K562 (cell line): ENCODE results near the gene CHD5. TPM values are rescaled to one million over a fixed set of nuclear protein-coding genes. Genes with fewer than 3 reads are reported as not detected.

Experiments
- ATAC-seq: fragments of 200-7000 bp; cut with Tn5 transposase; 3 replicates; pipeline ENCODE4 v1.9.1; 2020; ENCODE audit warnings: moderate library complexity
- BruUV-seq: library from RNA; stranded (reverse); fragments of 400-500 nt; replicated peaks from 2 replicates; lab custom pipeline; 2021; lab: Mats Ljungman, UMichigan
- CTCF ChIA-PET: fragments of 300-600 bp; formaldehyde crosslinking; extraction: SDS; loops from one replicate; lab custom pipeline; 2021; ENCODE audit warnings: low intra/inter-chr PET ratio; lab: Yijun Ruan, JAX
- POLR2A ChIA-PET: fragments of 300-600, 350-650 bp; sonication (Branson Sonifier 250); formaldehyde crosslinking; extraction: SDS; loops from one replicate; lab custom pipeline; 2021; ENCODE audit warnings: antibody characterized with exemption, inconsistent platforms; lab: Yijun Ruan, JAX
- DNase-seq, 4 experiments: peaks; one replicate each; pipeline versions ENCODE4 v3.0.0 to v3.0.0-alpha.2; 2011 to 2018; ENCODE audit warnings: low spot score in 3 of 4, mixed read lengths in 3 of 4; ENCODE audit errors: extremely low read depth in 1 of 4
- FAIRE-seq: peaks from 2 replicates; lab custom pipeline; 2011; peaks lifted over from hg19 to GRCh38; lab: Jason Lieb, UNC
- H2AFZ ChIP-seq: 2 replicates; pipeline ENCODE4 v1.6.0; 2011; ENCODE audit warnings: low read depth, low read length, control low read depth, inconsistent platforms
- H3K27ac ChIP-seq: fragments of 200-600 bp; 3 replicates; pipeline ENCODE4 v1.8.0; 2011; ENCODE audit warnings: low read depth, mild to moderate bottlenecking, control low read depth, inconsistent platforms, low read length, moderate library complexity, mixed read lengths; ENCODE audit errors: extremely low read depth
- H3K27me3 ChIP-seq, 2 experiments: fragments of 300-600 bp in 1 of 2; 2 replicates in 1 of 2; 3 replicates in 1 of 2; pipeline versions ENCODE4 v1.6.0 to v1.8.0; 2011; ENCODE audit warnings: inconsistent platforms in 2 of 2, low read length in 2 of 2, mild to moderate bottlenecking in 1 of 2, mixed read lengths in 1 of 2, moderate library complexity in 1 of 2; ENCODE audit not compliant: control insufficient read depth in 2 of 2, insufficient read depth in 2 of 2
- H3K36me3 ChIP-seq: fragments of 300-600 bp; 3 replicates; pipeline ENCODE4 v1.8.0; 2011; ENCODE audit warnings: mild to moderate bottlenecking, low read length, inconsistent platforms; ENCODE audit not compliant: control insufficient read depth, insufficient read depth
- H3K4me1 ChIP-seq, 2 experiments: fragments of 200-600 bp in 1 of 2; replicated peaks in 1 of 2; 2 replicates in 1 of 2; 3 replicates in 1 of 2; pipeline versions ENCODE4 v1.5.1 to v1.8.0; 2011; ENCODE audit warnings: inconsistent platforms in 2 of 2, low read length in 2 of 2, mild to moderate bottlenecking in 1 of 2, mixed read lengths in 1 of 2, moderate library complexity in 1 of 2; ENCODE audit not compliant: control insufficient read depth in 2 of 2, insufficient read depth in 2 of 2
- H3K4me2 ChIP-seq: 2 replicates; pipeline ENCODE4 v1.6.1; 2011; ENCODE audit warnings: low read length, control low read depth, inconsistent platforms, mixed read lengths; ENCODE audit not compliant: insufficient read depth
- H3K4me3 ChIP-seq: fragments of 200-600 bp; sonication (generic), shearing (Covaris generic); 2 replicates; pipeline ENCODE4 v1.5.1; 2016; ENCODE audit warnings: control low read depth, inconsistent platforms
- H3K79me2 ChIP-seq: fragments of 200-600 bp; 3 replicates; pipeline ENCODE4 v1.8.0; 2011; ENCODE audit warnings: low read length, inconsistent platforms; ENCODE audit not compliant: control insufficient read depth, insufficient read depth
- H3K9ac ChIP-seq, 2 experiments: 2 replicates each; pipeline versions ENCODE4 v1.6.0 to v1.6.1; 2011; ENCODE audit warnings: low read depth in 2 of 2, low read length in 2 of 2, control low read depth in 1 of 2, inconsistent platforms in 1 of 2, mild to moderate bottlenecking in 1 of 2, mixed read lengths in 1 of 2; ENCODE audit not compliant: insufficient read depth in 1 of 2
- H3K9me1 ChIP-seq: one replicate; pipeline ENCODE4 v1.6.0; 2011; ENCODE audit warnings: inconsistent platforms, mild to moderate bottlenecking, low read length, moderate library complexity; ENCODE audit not compliant: control insufficient read depth, insufficient read depth
- H3K9me3 ChIP-seq: replicated peaks from 2 replicates; pipeline ENCODE4 v1.5.1; 2011; ENCODE audit warnings: low read depth, low read length, inconsistent platforms; ENCODE audit not compliant: control insufficient read depth, insufficient read depth
- H4K20me1 ChIP-seq: replicated peaks from 2 replicates; pipeline ENCODE4 v1.6.1; 2011; ENCODE audit warnings: low read length, inconsistent platforms, mixed read lengths; ENCODE audit not compliant: control insufficient read depth, insufficient read depth
- ADNP ChIP-seq: fragments of 200-800 bp; sonication (Bioruptor generic); IDR thresholded peaks from 2 replicates; pipeline ENCODE4 v1.6.1; 2016; ENCODE audit warnings: missing genetic modification characterization, missing compliant biosample characterization
- BCOR ChIP-seq: fragments of 450-650 bp; IDR thresholded peaks from 2 replicates; pipeline ENCODE4 v1.6.1; 2016
- CHD4 ChIP-seq: fragments of 200-600 bp; sonication (generic); IDR thresholded peaks from 3 replicates; pipeline ENCODE4 v1.6.1; 2012; ENCODE audit warnings: low read depth, mild to moderate bottlenecking, mixed read lengths, low read length, inconsistent platforms; ENCODE audit not compliant: insufficient read depth, insufficient replicate concordance, poor library complexity, severe bottlenecking
- KDM1A ChIP-seq, 2 experiments: fragments of 450-650 bp; IDR thresholded peaks; 2 replicates each; pipeline ENCODE4 v1.6.1; 2016; ENCODE audit warnings: mild to moderate bottlenecking in 2 of 2
- MYBL2 ChIP-seq, 2 experiments: fragments of 450-650 bp in 1 of 2; sonication (generic) in 1 of 2; formaldehyde crosslinking in 1 of 2; IDR thresholded peaks; 2 replicates each; pipeline versions ENCODE4 v1.6.1 to v1.8.1; 2017 to 2022; ENCODE audit warnings: borderline replicate concordance in 1 of 2, inconsistent platforms in 1 of 2, low read depth in 1 of 2, mild to moderate bottlenecking in 1 of 2, missing genetic modification reagents in 1 of 2, moderate library complexity in 1 of 2
- POLR3G ChIP-seq: IDR thresholded peaks from 2 replicates; pipeline ENCODE4 v1.6.1; 2011; ENCODE audit not compliant: insufficient read length, insufficient replicate concordance; ENCODE audit errors: extremely low read depth
- RBM25 ChIP-seq: fragments of 200-400 bp; formaldehyde crosslinking; IDR thresholded peaks from 2 replicates; pipeline ENCODE4 v1.6.1; 2018; ENCODE audit warnings: low read length, low read depth, moderate library complexity; ENCODE audit not compliant: severe bottlenecking
- SMARCA5 ChIP-seq: fragments of 450-650 bp; IDR thresholded peaks from 2 replicates; pipeline ENCODE4 v1.6.1; 2016
- TBP ChIP-seq: optimal IDR thresholded peaks from 2 replicates; pipeline ENCODE3; 2011; ENCODE audit warnings: low read depth, low read length, improper control_type of control experiment
- ZBTB17 ChIP-seq: fragments of 450-650 bp; formaldehyde crosslinking; IDR thresholded peaks from 2 replicates; pipeline ENCODE4 v1.4.0; 2020; ENCODE audit warnings: mild to moderate bottlenecking
- ZNF311 ChIP-seq: fragments of 250-450 bp; sonication (Bioruptor Pico); IDR thresholded peaks from 2 replicates; pipeline ENCODE4 v1.4.0; 2020; ENCODE audit warnings: mild to moderate bottlenecking, moderate library complexity
- WGBS: fragments of 100-300 bp; shearing (Covaris generic); methylation state at CpG from one replicate; pipeline ENCODE4 v1.1.6; 2016; ENCODE audit warnings: low coverage, mixed read lengths; ENCODE audit not compliant: insufficient coverage; ENCODE audit errors: missing lambda C conversion rate; 5-methylcytosine and 5-hydroxymethylcytosine counted together
- in situ Hi-C: fragments of 300-500 bp; cut with MboI; formaldehyde crosslinking; loops from 4 replicates; pipeline ENCODE4 v1.15.0; 2018; ENCODE audit warnings: inconsistent platforms, mixed read lengths
- intact Hi-C: fragments of 100-400 bp; cut with micrococcal nuclease; formaldehyde crosslinking; loops from 2 replicates; pipeline ENCODE4 v1.14.2; 2022
- polyA plus RNA-seq, 8 experiments: library from polyadenylated mRNA; depleted of rRNA in 4 of 8; stranded (reverse) in 5 of 8; unstranded in 3 of 8; fragments of >200 nt; fragmentation: Nextera tagmentation in 2 of 8; fragmentation: Illumina TruSeq in 1 of 8; extraction: Ambion mirVana in 2 of 8; extraction: Trizol in 1 of 8; gene quantifications; 2 replicates each; pipeline versions ENCODE4 v1.2.1 to v1.2.3, GENCODE V29; 2011 to 2014; ENCODE audit warnings: inconsistent platforms in 1 of 8, missing spikeins in 1 of 8
- total RNA-seq, 7 experiments: library from RNA; depleted of rRNA in 6 of 7; stranded (reverse); fragments of >200 nt in 6 of 7; fragmentation: Illumina TruSeq in 2 of 7; extraction: Trizol in 2 of 7; gene quantifications; 2 replicates each; pipeline versions ENCODE4 v1.2.1 to v1.2.3, GENCODE V29; 2011 to 2021; ENCODE audit warnings: low replicate concordance in 1 of 7
- TF ChIP-seq, protein P1 (sequence below): fragments of 450-650 bp; IDR thresholded peaks from 2 replicates; pipeline ENCODE4 v1.7.1; 2018; ENCODE audit warnings: mild to moderate bottlenecking, low read depth; ENCODE audit not compliant: partially characterized antibody
- TF ChIP-seq, protein P2 (sequence below): IDR thresholded peaks from 2 replicates; pipeline ENCODE4 v1.6.1; 2011; ENCODE audit warnings: borderline replicate concordance, low read depth, mild to moderate bottlenecking, moderate library complexity, low read length; ENCODE audit not compliant: insufficient read depth, poor library complexity, severe bottlenecking
- TF ChIP-seq, protein P3 (sequence below): fragments of 250-450 bp; sonication (Bioruptor Pico); IDR thresholded peaks from 2 replicates; pipeline ENCODE4 v1.4.0; 2020

CHD5 gene
- total and polyA plus RNA-seq, 9 of the 15 experiments (the other 6 are each of a cell fraction or from before 2014, with no cell fraction given): 0.03 to 0.52 (median 0.11) TPM; not detected in 2

DNA sequence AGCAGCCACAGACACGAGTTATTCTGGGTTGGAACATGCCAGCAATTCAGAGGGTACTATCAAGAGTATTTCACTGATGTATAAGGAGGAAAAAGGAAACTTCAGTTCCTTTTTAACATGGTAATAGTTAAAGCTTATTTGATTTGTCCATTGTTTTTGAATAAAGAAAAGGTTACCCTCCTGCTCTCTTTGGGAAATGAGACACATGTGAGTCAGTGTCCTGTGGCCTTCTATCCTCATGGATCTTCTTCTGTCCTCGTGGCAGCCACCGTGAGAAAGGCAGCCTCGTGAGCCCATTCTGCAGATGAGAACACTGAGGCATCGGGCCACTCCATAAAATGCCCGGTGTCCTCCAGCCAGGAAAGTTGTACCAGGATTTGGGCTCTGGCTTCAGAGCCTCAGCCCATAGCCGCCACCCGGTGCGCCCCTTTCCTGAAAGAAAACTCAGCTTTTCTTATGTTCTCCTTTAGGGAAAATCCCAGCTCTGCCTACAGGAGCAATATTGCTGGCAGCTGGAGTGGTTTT is 109.6 kb downstream of the CHD5 start:
- H3K9ac ChIP-seq: no peak overlapping the region
- in situ Hi-C loops (no loop called here), intact Hi-C loops (no loop called here)
- DNase-seq: no peak
- CTCF ChIA-PET: interaction anchor here (0.6 kb wide), 1 partner anchor 208 kb away, joined by 4 read pairs; no protein-coding TSS in a partner anchor
- FAIRE-seq: no peak
- no peaks in the 10 kb centered on the region for H3K79me2 ChIP-seq
- no TSS peak for BruUV-seq
- no peak overlapping the region for H3K4me2 ChIP-seq
- H4K20me1 ChIP-seq: peaks cover 41% of the 10 kb centered on the region
- H2AFZ ChIP-seq: no peak overlapping the region
- no peak overlapping the region for H3K27ac ChIP-seq
- no peak overlapping the region for H3K4me3 ChIP-seq
- H3K27me3 ChIP-seq: peaks cover 38 to 68% of the 10 kb centered on the region in 2 experiments; a peak in 4 of 5 replicates
- no peaks in the 10 kb centered on the region for H3K9me3 ChIP-seq
- POLR2A ChIA-PET: interaction anchor here (0.7 to 1.3 kb wide), 3 partner anchors 10 to 120 kb away, joined by 3 to 5 read pairs (median 3); no protein-coding TSS in a partner anchor
- H3K9me1 ChIP-seq: peaks cover 2% of the 10 kb centered on the region
- no peak for ATAC-seq
- 4% methylated on average over 9 of the region's 9 CpGs for WGBS
- peaks cover 2 to 29% of the 10 kb centered on the region in 2 experiments; a peak in 4 of 5 replicates for H3K4me1 ChIP-seq
- no peaks in the 10 kb centered on the region for H3K36me3 ChIP-seq
- peak; percentile 56 to 61; a peak in 2 of 4 replicates for TF ChIP-seq KDM1A (IDR thresholded peaks at IDR 0.05)
- TF ChIP-seq, protein P1, sequence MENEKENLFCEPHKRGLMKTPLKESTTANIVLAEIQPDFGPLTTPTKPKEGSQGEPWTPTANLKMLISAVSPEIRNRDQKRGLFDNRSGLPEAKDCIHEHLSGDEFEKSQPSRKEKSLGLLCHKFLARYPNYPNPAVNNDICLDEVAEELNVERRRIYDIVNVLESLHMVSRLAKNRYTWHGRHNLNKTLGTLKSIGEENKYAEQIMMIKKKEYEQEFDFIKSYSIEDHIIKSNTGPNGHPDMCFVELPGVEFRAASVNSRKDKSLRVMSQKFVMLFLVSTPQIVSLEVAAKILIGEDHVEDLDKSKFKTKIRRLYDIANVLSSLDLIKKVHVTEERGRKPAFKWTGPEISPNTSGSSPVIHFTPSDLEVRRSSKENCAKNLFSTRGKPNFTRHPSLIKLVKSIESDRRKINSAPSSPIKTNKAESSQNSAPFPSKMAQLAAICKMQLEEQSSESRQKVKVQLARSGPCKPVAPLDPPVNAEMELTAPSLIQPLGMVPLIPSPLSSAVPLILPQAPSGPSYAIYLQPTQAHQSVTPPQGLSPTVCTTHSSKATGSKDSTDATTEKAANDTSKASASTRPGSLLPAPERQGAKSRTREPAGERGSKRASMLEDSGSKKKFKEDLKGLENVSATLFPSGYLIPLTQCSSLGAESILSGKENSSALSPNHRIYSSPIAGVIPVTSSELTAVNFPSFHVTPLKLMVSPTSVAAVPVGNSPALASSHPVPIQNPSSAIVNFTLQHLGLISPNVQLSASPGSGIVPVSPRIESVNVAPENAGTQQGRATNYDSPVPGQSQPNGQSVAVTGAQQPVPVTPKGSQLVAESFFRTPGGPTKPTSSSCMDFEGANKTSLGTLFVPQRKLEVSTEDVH: no peak
- peak; percentile 62 for TF ChIP-seq CHD4
- no peak for TF ChIP-seq POLR3G
- 0 out of 2 replicates have a peak, but pooled peaks have one; percentile 30 for TF ChIP-seq SMARCA5
- peak; percentile 85 for TF ChIP-seq RBM25
- no peak for TF ChIP-seq ZBTB17
- peak; percentile 90 for TF ChIP-seq BCOR
- TF ChIP-seq ZNF311 (CRISPR knock-in tag): no peak
- TF ChIP-seq, protein P2, sequence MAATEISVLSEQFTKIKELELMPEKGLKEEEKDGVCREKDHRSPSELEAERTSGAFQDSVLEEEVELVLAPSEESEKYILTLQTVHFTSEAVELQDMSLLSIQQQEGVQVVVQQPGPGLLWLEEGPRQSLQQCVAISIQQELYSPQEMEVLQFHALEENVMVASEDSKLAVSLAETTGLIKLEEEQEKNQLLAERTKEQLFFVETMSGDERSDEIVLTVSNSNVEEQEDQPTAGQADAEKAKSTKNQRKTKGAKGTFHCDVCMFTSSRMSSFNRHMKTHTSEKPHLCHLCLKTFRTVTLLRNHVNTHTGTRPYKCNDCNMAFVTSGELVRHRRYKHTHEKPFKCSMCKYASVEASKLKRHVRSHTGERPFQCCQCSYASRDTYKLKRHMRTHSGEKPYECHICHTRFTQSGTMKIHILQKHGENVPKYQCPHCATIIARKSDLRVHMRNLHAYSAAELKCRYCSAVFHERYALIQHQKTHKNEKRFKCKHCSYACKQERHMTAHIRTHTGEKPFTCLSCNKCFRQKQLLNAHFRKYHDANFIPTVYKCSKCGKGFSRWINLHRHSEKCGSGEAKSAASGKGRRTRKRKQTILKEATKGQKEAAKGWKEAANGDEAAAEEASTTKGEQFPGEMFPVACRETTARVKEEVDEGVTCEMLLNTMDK: no peak
- TF ChIP-seq, protein P3, sequence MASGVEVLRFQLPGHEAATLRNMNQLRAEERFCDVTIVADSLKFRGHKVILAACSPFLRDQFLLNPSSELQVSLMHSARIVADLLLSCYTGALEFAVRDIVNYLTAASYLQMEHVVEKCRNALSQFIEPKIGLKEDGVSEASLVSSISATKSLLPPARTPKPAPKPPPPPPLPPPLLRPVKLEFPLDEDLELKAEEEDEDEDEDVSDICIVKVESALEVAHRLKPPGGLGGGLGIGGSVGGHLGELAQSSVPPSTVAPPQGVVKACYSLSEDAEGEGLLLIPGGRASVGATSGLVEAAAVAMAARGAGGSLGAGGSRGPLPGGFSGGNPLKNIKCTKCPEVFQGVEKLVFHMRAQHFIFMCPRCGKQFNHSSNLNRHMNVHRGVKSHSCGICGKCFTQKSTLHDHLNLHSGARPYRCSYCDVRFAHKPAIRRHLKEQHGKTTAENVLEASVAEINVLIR (CRISPR knock-in tag): no peak
- 0 out of 2 replicates have a peak, but pooled peaks have one; percentile 58 for TF ChIP-seq ADNP (tag)
- no peak for TF ChIP-seq TBP
- no peak for TF ChIP-seq MYBL2 (IDR thresholded peaks at IDR 0.05; ENCODE audit: low read depth)
- no peak for TF ChIP-seq MYBL2 (CRISPR knock-in tag; IDR thresholded peaks at IDR 0.05; ENCODE audit: borderline replicate concordance)
